ENCODE data around the gene WDSUB1. TPM values are rescaled to one million over a fixed set of nuclear protein-coding genes. Genes with fewer than 3 reads are reported as not detected.
A peak's percentile ranks its signal among the peaks of the same experiment; 100 is the strongest.

WDSUB1 gene
- total RNA-seq, 1 donor from 2014 or later: not detected

GRCh38 chr2:159226608-159227385, 59.7 kb downstream of the WDSUB1 start:
- intact Hi-C loops (cut with DNase I): no loop called here
- Histone ChIP-seq H3K36me3 (peaks cover 47 to 69% of the 10 kb centered on the region in 2 donors), H3K9me3 (no peaks in the 10 kb centered on the region), H3K4me3 (no peak overlapping the region), H3K27me3 (no peaks in the 10 kb centered on the region), H3K4me1 (no peaks in the 10 kb centered on the region), H3K27ac (no peak overlapping the region)
- TF ChIP-seq CTCF (IDR thresholded peaks at IDR 0.05): no peak
- no peak for DNase-seq (ENCODE audit: low spot score in 2 of 2)

- Histone ChIP-seq H3K4me1 (no peaks in the 10 kb centered on the region), H3K4me3 (no peak overlapping the region), H3K36me3 (peaks cover 53 to 64% of the 10 kb centered on the region in 2 donors), H3K27me3 (no peaks in the 10 kb centered on the region), H3K9me3 (no peaks in the 10 kb centered on the region), H3K27ac (peak overlapping the region in 1 of 2 donors; percentile 23)
- intact Hi-C loops (cut with DNase I): no loop called here
- TF ChIP-seq CTCF (IDR thresholded peaks at IDR 0.05): no peak
- no peak for DNase-seq (ENCODE audit: low spot score in 2 of 2)
Observed at GRCh38 chr2:159226059-159226461, 60.4 kb downstream of the WDSUB1 start.

- intact Hi-C loops (cut with DNase I): no loop called here
- H3K27me3 ChIP-seq: no peaks in the 10 kb centered on the region
- no peaks in the 10 kb centered on the region for H3K9me3 ChIP-seq
- H3K4me3 ChIP-seq: no peak overlapping the region
- peaks cover 50 to 62% of the 10 kb centered on the region in 2 donors for H3K36me3 ChIP-seq
- TF ChIP-seq CTCF (IDR thresholded peaks at IDR 0.05): no peak
- peak overlapping the region in 1 of 2 donors; percentile 23 for H3K27ac ChIP-seq
- DNase-seq (ENCODE audit: low spot score in 2 of 2): no peak
- H3K4me1 ChIP-seq: no peaks in the 10 kb centered on the region
Observed at GRCh38 chr2:159225025-159226016, 61.2 kb downstream of the WDSUB1 start.

- no peaks in the 10 kb centered on the region for H3K27me3 ChIP-seq
- no peaks in the 10 kb centered on the region for H3K4me1 ChIP-seq
- peaks cover 49 to 62% of the 10 kb centered on the region in 2 donors for H3K36me3 ChIP-seq
- TF ChIP-seq CTCF (IDR thresholded peaks at IDR 0.05): no peak
- H3K9me3 ChIP-seq: no peaks in the 10 kb centered on the region
- DNase-seq (ENCODE audit: low spot score in 2 of 2): no peak
- H3K27ac ChIP-seq: peak overlapping the region in 1 of 2 donors; percentile 14
- intact Hi-C loops (cut with DNase I): no loop called here
- no peak overlapping the region for H3K4me3 ChIP-seq
Observed at GRCh38 chr2:159224061-159224813, 62.3 kb downstream of the WDSUB1 start.

- H3K4me1 ChIP-seq: no peaks in the 10 kb centered on the region
- no peaks in the 10 kb centered on the region for H3K27me3 ChIP-seq
- H3K27ac ChIP-seq: no peak overlapping the region
- H3K36me3 ChIP-seq: peaks cover 54 to 75% of the 10 kb centered on the region in 2 donors
- intact Hi-C loops (cut with DNase I): no loop called here
- H3K4me3 ChIP-seq: no peak overlapping the region
- TF ChIP-seq CTCF (IDR thresholded peaks at IDR 0.05): no peak
- no peaks in the 10 kb centered on the region for H3K9me3 ChIP-seq
- no peak for DNase-seq (ENCODE audit: low spot score in 2 of 2)
Observed at GRCh38 chr2:159219394-159219998, 67.0 kb downstream of the WDSUB1 start.

Measured in ascending aorta (tissue), 2 donors.